CD14-positive monocyte (primary cell): ENCODE data around the gene RPEL1. TPM values are rescaled to one million over a fixed set of nuclear protein-coding genes. Genes with fewer than 3 reads are reported as not detected.

Experiments
- DNase-seq, 3 donors: peaks; one replicate each; pipeline ENCODE4 v3.0.0-alpha.2; 2011 to 2022
- H2AFZ ChIP-seq: 2 replicates; pipeline ENCODE4 v1.6.0; 2012; ENCODE audit warnings: mild to moderate bottlenecking, low read depth, low read length, inconsistent platforms; ENCODE audit not compliant: insufficient read depth, poor library complexity, severe bottlenecking
- H3K27ac ChIP-seq, 2 donors: 1 replicate in 1 of 2; 2 replicates in 1 of 2; pipeline ENCODE4 v1.5.1; 2012 to 2013; ENCODE audit warnings: low read length in 2 of 2, control low read depth in 1 of 2, inconsistent platforms in 1 of 2, low read depth in 1 of 2, mild to moderate bottlenecking in 1 of 2
- H3K27me3 ChIP-seq, 2 donors: one replicate each; pipeline versions ENCODE4 v1.6.0 to v1.6.1; 2011 to 2013; ENCODE audit warnings: low read length in 2 of 2; ENCODE audit not compliant: control insufficient read depth in 2 of 2, insufficient read depth in 2 of 2
- H3K36me3 ChIP-seq, 2 donors: replicated peaks in 1 of 2; 1 replicate in 1 of 2; 2 replicates in 1 of 2; pipeline versions ENCODE4 v1.5.1 to v1.6.1; 2012 to 2013; ENCODE audit warnings: low read length in 2 of 2, control low read depth in 1 of 2, inconsistent platforms in 1 of 2, mild to moderate bottlenecking in 1 of 2; ENCODE audit not compliant: insufficient read depth in 2 of 2, control insufficient read depth in 1 of 2
- H3K4me1 ChIP-seq, 2 donors: 1 replicate in 1 of 2; 2 replicates in 1 of 2; pipeline versions ENCODE4 v1.5.1 to v1.6.1; 2012 to 2013; ENCODE audit warnings: low read length in 2 of 2, control low read depth in 1 of 2, inconsistent platforms in 1 of 2, mild to moderate bottlenecking in 1 of 2, moderate library complexity in 1 of 2; ENCODE audit not compliant: insufficient read depth in 2 of 2, control insufficient read depth in 1 of 2
- H3K4me2 ChIP-seq: replicated peaks from 2 replicates; pipeline ENCODE3; 2012; ENCODE audit warnings: low read length, moderate library complexity, mild to moderate bottlenecking; ENCODE audit not compliant: poor library complexity, severe bottlenecking; ENCODE audit errors: extremely low read depth
- H3K4me3 ChIP-seq, 3 experiments: fragments of 200-600 bp in 1 of 3; sonication (generic) in 1 of 3; replicated peaks in 1 of 3; 1 replicate in 2 of 3; 2 replicates in 1 of 3; pipeline ENCODE4 v1.5.1; 2011 to 2013; ENCODE audit warnings: low read length in 3 of 3, mild to moderate bottlenecking in 3 of 3, control low read depth in 2 of 3, low read depth in 2 of 3, inconsistent platforms in 1 of 3, moderate library complexity in 1 of 3
- H3K79me2 ChIP-seq: 2 replicates; pipeline ENCODE4 v1.6.0; 2012; ENCODE audit warnings: mild to moderate bottlenecking, control low read depth, inconsistent platforms, low read length, moderate library complexity; ENCODE audit not compliant: insufficient read depth
- H3K9ac ChIP-seq: 2 replicates; pipeline ENCODE4 v1.6.0; 2017; ENCODE audit warnings: low read length, mild to moderate bottlenecking; ENCODE audit not compliant: insufficient read depth, poor library complexity, severe bottlenecking
- H3K9me3 ChIP-seq, 2 donors: replicated peaks in 1 of 2; 1 replicate in 1 of 2; 2 replicates in 1 of 2; pipeline versions ENCODE4 v1.5.1 to v1.6.1; 2012 to 2013; ENCODE audit warnings: low read length in 2 of 2, control low read depth in 1 of 2; ENCODE audit not compliant: control insufficient read depth in 1 of 2, insufficient read depth in 1 of 2
- H4K20me1 ChIP-seq: 2 replicates; pipeline ENCODE4 v1.6.0; 2012; ENCODE audit warnings: mild to moderate bottlenecking, low read length, control low read depth, moderate library complexity; ENCODE audit not compliant: insufficient read depth
- H3K27ac Mint-ChIP-seq, 7 donors: one replicate each; pipeline ENCODE4 v1.8.0; 2020; ENCODE audit warnings: mild to moderate bottlenecking in 7 of 7, mixed read lengths in 7 of 7, moderate library complexity in 6 of 7, inconsistent platforms in 2 of 7
- H3K27me3 Mint-ChIP-seq, 3 donors: one replicate each; pipeline ENCODE4 v1.8.0; 2021 to 2022; ENCODE audit warnings: low read depth in 3 of 3, mild to moderate bottlenecking in 3 of 3, mixed read lengths in 3 of 3, moderate library complexity in 3 of 3, inconsistent platforms in 1 of 3
- H3K36me3 Mint-ChIP-seq, 2 donors: one replicate each; pipeline ENCODE4 v1.8.0; 2020; ENCODE audit warnings: mixed read lengths in 2 of 2, inconsistent platforms in 1 of 2, mild to moderate bottlenecking in 1 of 2
- H3K4me1 Mint-ChIP-seq: one replicate; pipeline ENCODE4 v1.8.0; 2020; ENCODE audit warnings: mild to moderate bottlenecking, mixed read lengths
- H3K4me3 Mint-ChIP-seq, 2 donors: one replicate each; pipeline ENCODE4 v1.8.0; 2020; ENCODE audit warnings: mild to moderate bottlenecking in 2 of 2, mixed read lengths in 2 of 2, moderate library complexity in 1 of 2
- H3K9me3 Mint-ChIP-seq, 7 donors: one replicate each; pipeline ENCODE4 v1.8.0; 2020 to 2022; ENCODE audit warnings: mixed read lengths in 7 of 7, mild to moderate bottlenecking in 6 of 7, moderate library complexity in 6 of 7, inconsistent platforms in 2 of 7
- CTCF ChIP-seq: fragments of 200-600 bp; IDR thresholded peaks from one replicate; pipeline ENCODE4 v1.8.0; 2022; ENCODE audit warnings: antibody characterized with exemption, mild to moderate bottlenecking
- WGBS: methylation state at CpG from one replicate; pipeline ENCODE4 v1.1.5; 2013; ENCODE audit warnings: missing lambda C conversion rate; ENCODE audit not compliant: insufficient coverage; 5-methylcytosine and 5-hydroxymethylcytosine counted together
- intact Hi-C, 2 donors: fragments of 100-400 bp; cut with micrococcal nuclease; formaldehyde crosslinking; loops; one replicate each; pipeline versions ENCODE4 v1.15.0 to v1.15.1; 2023
- polyA plus RNA-seq, 3 donors: library from polyadenylated mRNA; depleted of rRNA in 1 of 3; unstranded in 2 of 3; stranded (reverse) in 1 of 3; fragments of 300-500 nt in 2 of 3; fragments of >200 nt in 1 of 3; fragmentation: Illumina TruSeq in 2 of 3; gene quantifications; 1 replicate in 2 of 3; 2 replicates in 1 of 3; pipeline ENCODE4 v1.2.3, GENCODE V29; 2012 to 2021

Gene RPEL1
- polyA plus RNA-seq, 3 donors, result not detected

GRCh38 chr10:103238506-103239252 is 7.0 kb upstream of the RPEL1 start:
- no peaks in the 10 kb centered on the region for H4K20me1 ChIP-seq
- no peak for TF ChIP-seq CTCF
- no peaks in the 10 kb centered on the region for H3K27me3 ChIP-seq
- H3K27ac Mint-ChIP-seq, result peak overlapping the region in 5 of 7 donors; percentile 1 to 84 (median 54)
- H3K4me1 Mint-ChIP-seq, result peaks cover 47% of the 10 kb centered on the region
- H3K9me3 Mint-ChIP-seq, result no peaks in the 10 kb centered on the region
- H3K36me3 ChIP-seq, result no peaks in the 10 kb centered on the region
- peaks cover 48 to 53% of the 10 kb centered on the region in 2 donors for H3K4me1 ChIP-seq
- no peak overlapping the region for H3K9ac ChIP-seq
- H3K4me3 ChIP-seq, result no peak overlapping the region
- H3K79me2 ChIP-seq, result no peaks in the 10 kb centered on the region
- H3K27me3 Mint-ChIP-seq, result peaks cover 0 to 5% (median 0%) of the 10 kb centered on the region in 3 donors
- H3K9me3 ChIP-seq, result no peaks in the 10 kb centered on the region
- no peaks in the 10 kb centered on the region for H3K36me3 Mint-ChIP-seq
- no peak for DNase-seq
- H2AFZ ChIP-seq, result peak overlapping the region; percentile 21
- 92% methylated on average over 7 of the region's 11 CpGs for WGBS
- H3K27ac ChIP-seq, result no peak overlapping the region
- no peak overlapping the region for H3K4me3 Mint-ChIP-seq
- H3K4me2 ChIP-seq, result no peak overlapping the region
- intact Hi-C loops, result no loop called here

GRCh38 chr10:103241262-103242011 is 4.2 kb upstream of the RPEL1 start:
- H3K9me3 Mint-ChIP-seq, result no peaks in the 10 kb centered on the region
- Histone ChIP-seq H3K9me3 (no peaks in the 10 kb centered on the region), H3K4me1 (peaks cover 48 to 53% of the 10 kb centered on the region in 2 donors), H4K20me1 (no peaks in the 10 kb centered on the region), H3K27me3 (no peaks in the 10 kb centered on the region), H3K79me2 (no peaks in the 10 kb centered on the region), H3K27ac (peak overlapping the region; percentile 92 to 94), H3K9ac (peak overlapping the region; percentile 69), H3K4me3 (peak overlapping the region in 1 of 3 experiments; percentile 55), H3K4me2 (peak overlapping the region; percentile 69), H2AFZ (peak overlapping the region; percentile 48), H3K36me3 (no peaks in the 10 kb centered on the region)
- H3K4me3 Mint-ChIP-seq, result peak overlapping the region; percentile 54 to 84
- no peak for TF ChIP-seq CTCF
- WGBS, result 0% methylated on average over 2 of the region's 7 CpGs
- H3K27ac Mint-ChIP-seq, result peak overlapping the region; percentile 95 to 99 (median 98)
- peak; percentile 87 to 96 (median 87) for DNase-seq
- H3K4me1 Mint-ChIP-seq, result peaks cover 53% of the 10 kb centered on the region
- H3K36me3 Mint-ChIP-seq, result no peaks in the 10 kb centered on the region
- intact Hi-C loops, result loop anchor here (2.0 to 10.0 kb wide), 5 partner anchors 15 to 407 kb away; partner anchors contain the start of genes NT5C2 (in 2 of the 2) and CYP17A1 (in 1 of the 2)
- peaks cover 0 to 2% (median 2%) of the 10 kb centered on the region in 3 donors for H3K27me3 Mint-ChIP-seq
